Neural progenitor cell (in vitro differentiated cells): ENCODE measurements around the gene C3AR1.

Source experiments
- EZH2 ChIP-seq: fragments of 200-600 bp; sonication (generic); IDR thresholded peaks from 2 replicates; pipeline ENCODE4 v1.6.1; 2017; ENCODE audit warnings: antibody characterized with exemption, mild to moderate bottlenecking, moderate library complexity
- EZH2phosphoT487 ChIP-seq: fragments of 200-600 bp; sonication (generic); IDR thresholded peaks from 2 replicates; pipeline ENCODE4 v1.6.1; 2017; ENCODE audit warnings: antibody characterized with exemption
- TF ChIP-seq, protein P1 (sequence below): fragments of 200-600 bp; sonication (generic); IDR thresholded peaks from 2 replicates; pipeline ENCODE4 v1.5.1; 2017; ENCODE audit warnings: antibody characterized with exemption, mild to moderate bottlenecking

- TF ChIP-seq EZH2, result no peak
- TF ChIP-seq, protein P1, sequence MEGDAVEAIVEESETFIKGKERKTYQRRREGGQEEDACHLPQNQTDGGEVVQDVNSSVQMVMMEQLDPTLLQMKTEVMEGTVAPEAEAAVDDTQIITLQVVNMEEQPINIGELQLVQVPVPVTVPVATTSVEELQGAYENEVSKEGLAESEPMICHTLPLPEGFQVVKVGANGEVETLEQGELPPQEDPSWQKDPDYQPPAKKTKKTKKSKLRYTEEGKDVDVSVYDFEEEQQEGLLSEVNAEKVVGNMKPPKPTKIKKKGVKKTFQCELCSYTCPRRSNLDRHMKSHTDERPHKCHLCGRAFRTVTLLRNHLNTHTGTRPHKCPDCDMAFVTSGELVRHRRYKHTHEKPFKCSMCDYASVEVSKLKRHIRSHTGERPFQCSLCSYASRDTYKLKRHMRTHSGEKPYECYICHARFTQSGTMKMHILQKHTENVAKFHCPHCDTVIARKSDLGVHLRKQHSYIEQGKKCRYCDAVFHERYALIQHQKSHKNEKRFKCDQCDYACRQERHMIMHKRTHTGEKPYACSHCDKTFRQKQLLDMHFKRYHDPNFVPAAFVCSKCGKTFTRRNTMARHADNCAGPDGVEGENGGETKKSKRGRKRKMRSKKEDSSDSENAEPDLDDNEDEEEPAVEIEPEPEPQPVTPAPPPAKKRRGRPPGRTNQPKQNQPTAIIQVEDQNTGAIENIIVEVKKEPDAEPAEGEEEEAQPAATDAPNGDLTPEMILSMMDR, result no peak
- TF ChIP-seq EZH2phosphoT487, result no peak
These were observed 39.8 kb downstream of the C3AR1 start for GRCh38 chr12:8026291-8026900.
